Activated CD8-positive, alpha-beta memory T cell treated with anti-CD3 and anti-CD28 coated beads, Interleukin-2, amount 10 ng/mL, durations not matched to agents 7 days and 5 days (primary cell): ENCODE results near the gene KRTAP16-1. TPM values are rescaled to one million over a fixed set of nuclear protein-coding genes. Genes with fewer than 3 reads are reported as not detected.
"Not testable (repeated sequence)": the region's sequence is repeated elsewhere in the genome, so short reads cannot be mapped to it uniquely, and the experiment has no call there.

Source experiments
- ATAC-seq: fragments of 150-1000 bp; cut with Tn5 transposase; one replicate; pipeline ENCODE4 v1.10.0; 2021; ENCODE audit warnings: moderate library complexity
- CTCF ChIA-PET: fragments of 350-600 bp; sonication (Branson Sonifier 250); formaldehyde crosslinking; loops from one replicate; lab custom pipeline; 2021; ENCODE audit warnings: antibody characterized with exemption; lab: Charles Lee
- DNase-seq: peaks from one replicate; pipeline ENCODE4 v3.0.0-alpha.2; 2020
- H3K27ac Mint-ChIP-seq: one replicate; pipeline ENCODE4 v1.8.0; 2021; ENCODE audit warnings: mild to moderate bottlenecking, mixed read lengths
- H3K27me3 Mint-ChIP-seq: one replicate; pipeline ENCODE4 v1.8.0; 2021; ENCODE audit warnings: mixed read lengths
- H3K36me3 Mint-ChIP-seq: one replicate; pipeline ENCODE4 v1.8.0; 2021; ENCODE audit warnings: mild to moderate bottlenecking, mixed read lengths
- H3K4me1 Mint-ChIP-seq: one replicate; pipeline ENCODE4 v1.8.0; 2021; ENCODE audit warnings: mixed read lengths
- H3K4me3 Mint-ChIP-seq: one replicate; pipeline ENCODE4 v1.8.0; 2021; ENCODE audit warnings: mild to moderate bottlenecking, moderate library complexity, mixed read lengths
- H3K9me3 Mint-ChIP-seq: one replicate; pipeline ENCODE4 v1.8.0; 2022; ENCODE audit warnings: low read depth, mixed read lengths
- total RNA-seq, 2 experiments: library from RNA; stranded (reverse); gene quantifications; one replicate each; pipeline ENCODE4 v1.2.3, GENCODE V29; 2021

Gene KRTAP16-1
- total RNA-seq, 2 experiments from 2014 or later: not detected

DNA sequence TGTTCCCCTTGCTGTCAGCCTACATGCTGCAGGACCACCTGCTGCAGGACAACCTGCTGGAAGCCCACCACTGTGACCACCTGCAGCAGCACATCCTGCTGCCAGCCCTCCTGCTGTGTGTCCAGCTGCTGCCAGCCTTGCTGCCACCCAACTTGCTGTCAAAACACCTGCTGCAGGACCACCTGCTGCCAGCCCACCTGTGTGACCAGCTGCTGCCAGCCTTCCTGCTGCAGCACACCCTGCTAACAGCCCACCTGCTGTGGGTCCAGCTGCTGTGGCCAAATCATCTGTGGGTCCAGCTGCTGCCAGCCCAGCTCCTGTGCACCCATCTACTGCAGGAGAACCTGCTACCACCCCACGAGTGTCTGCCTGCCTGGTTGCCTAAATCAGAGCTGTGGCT, 37.8 kb downstream of the KRTAP16-1 start:
- H3K4me1 Mint-ChIP-seq, CTCF ChIA-PET, ATAC-seq, H3K36me3 Mint-ChIP-seq, DNase-seq, H3K4me3 Mint-ChIP-seq, H3K27ac Mint-ChIP-seq, H3K9me3 Mint-ChIP-seq, H3K27me3 Mint-ChIP-seq: not testable (repeated sequence)

- CTCF ChIA-PET: no interaction called here
- Mint-ChIP-seq H3K36me3 (no peaks in the 10 kb centered on the region), H3K27me3 (peaks cover 10% of the 10 kb centered on the region), H3K4me3 (no peak overlapping the region), H3K27ac (no peak overlapping the region), H3K9me3 (no peaks in the 10 kb centered on the region), H3K4me1 (no peaks in the 10 kb centered on the region)
- ATAC-seq: no peak
- DNase-seq: no peak
Measured at GRCh38 chr17:41267711-41268110, 41.4 kb downstream of the KRTAP16-1 start.

GRCh38 chr17:41265078-41265477, 44.0 kb downstream of the KRTAP16-1 start, which contains the start of gene KRTAP9-6:
Gene KRTAP9-6, plus strand, starts transcription at chr17:41265378. Its CDS starts 0 bp downstream, at chr17:41265378.
- H3K9me3 Mint-ChIP-seq: no peaks in the 10 kb centered on the region
- ATAC-seq (no peak), DNase-seq (no peak)
- CTCF ChIA-PET: no interaction called here
- peaks cover 34% of the 10 kb centered on the region for H3K27me3 Mint-ChIP-seq
- H3K36me3 Mint-ChIP-seq: no peaks in the 10 kb centered on the region
- no peak within 1 kb of the TSS for H3K4me3 Mint-ChIP-seq
- no peak within 1 kb of the TSS for H3K27ac Mint-ChIP-seq
- H3K4me1 Mint-ChIP-seq: no peaks in the 10 kb centered on the region

GRCh38 chr17:41264599-41264998, 44.5 kb downstream of the KRTAP16-1 start:
- DNase-seq (no peak), ATAC-seq (no peak)
- Mint-ChIP-seq H3K27ac (no peak overlapping the region), H3K4me3 (no peak overlapping the region), H3K27me3 (peaks cover 37% of the 10 kb centered on the region), H3K9me3 (no peaks in the 10 kb centered on the region), H3K4me1 (no peaks in the 10 kb centered on the region), H3K36me3 (no peaks in the 10 kb centered on the region)
- CTCF ChIA-PET: no interaction called here

- peaks cover 50% of the 10 kb centered on the region for H3K27me3 Mint-ChIP-seq
- CTCF ChIA-PET: interaction anchor here (0.6 kb wide), 1 partner anchor 27 kb away, joined by 3 read pairs; no protein-coding TSS in a partner anchor
- H3K4me1 Mint-ChIP-seq: no peaks in the 10 kb centered on the region
- DNase-seq (no peak), ATAC-seq (no peak)
- H3K27ac Mint-ChIP-seq: no peak overlapping the region
- no peaks in the 10 kb centered on the region for H3K9me3 Mint-ChIP-seq
- H3K4me3 Mint-ChIP-seq: no peak overlapping the region
- H3K36me3 Mint-ChIP-seq: no peaks in the 10 kb centered on the region
Measured at GRCh38 chr17:41263212-41263611, 45.9 kb downstream of the KRTAP16-1 start.

DNA sequence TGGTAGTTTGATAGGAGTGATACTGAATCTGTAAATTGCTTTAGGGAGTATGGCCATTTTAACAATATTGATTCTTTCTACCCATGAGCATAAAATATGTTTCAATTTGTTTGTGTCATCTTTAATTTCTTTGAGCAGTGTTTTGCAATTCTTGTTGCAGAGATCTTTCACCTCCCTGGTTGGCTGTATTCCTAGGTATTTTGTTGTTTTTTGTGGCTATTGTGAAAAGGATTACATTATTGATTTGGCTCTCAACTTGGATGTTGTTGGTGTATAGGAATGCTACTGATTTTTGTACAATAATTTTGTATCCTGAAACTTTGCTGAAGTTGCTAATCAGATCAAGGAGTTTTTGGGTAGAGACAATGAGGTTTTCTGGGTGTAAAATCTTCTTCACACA, 50.7 kb downstream of the KRTAP16-1 start:
- Mint-ChIP-seq H3K27ac (no peak overlapping the region), H3K9me3 (no peaks in the 10 kb centered on the region), H3K36me3 (no peaks in the 10 kb centered on the region), H3K27me3 (peaks cover 68% of the 10 kb centered on the region), H3K4me1 (no peaks in the 10 kb centered on the region), H3K4me3 (no peak overlapping the region)
- DNase-seq (no peak), ATAC-seq (no peak)
- CTCF ChIA-PET: no interaction called here

Other genes with a start within 250 kb of the KRTAP16-1 start
- not detected for gene KRTAP2-3, start 249.2 kb downstream of the KRTAP16-1 start, total RNA-seq
- gene KRTAP2-4, start 243.4 kb downstream of the KRTAP16-1 start, total RNA-seq: not detected
- gene KRTAP4-7, start 225.2 kb downstream of the KRTAP16-1 start, total RNA-seq: not detected
- not detected for gene KRTAP4-8, start 211.2 kb downstream of the KRTAP16-1 start, total RNA-seq
- not detected for gene KRTAP4-16, start 207.1 kb downstream of the KRTAP16-1 start, total RNA-seq
- gene KRTAP4-9, start 203.9 kb downstream of the KRTAP16-1 start, total RNA-seq: not detected
- not detected for gene KRTAP4-11, start 190.9 kb downstream of the KRTAP16-1 start, total RNA-seq
- not detected for gene KRTAP4-12, start 185.1 kb downstream of the KRTAP16-1 start, total RNA-seq
- gene KRTAP4-6, start 168.8 kb downstream of the KRTAP16-1 start, total RNA-seq: not detected
- gene KRTAP4-5, start 159.5 kb downstream of the KRTAP16-1 start, total RNA-seq: not detected
- gene KRTAP4-4, start 148.6 kb downstream of the KRTAP16-1 start, total RNA-seq: not detected
- gene KRTAP4-3, start 141.1 kb downstream of the KRTAP16-1 start, total RNA-seq: not detected
- not detected for gene KRTAP4-2, start 131.1 kb downstream of the KRTAP16-1 start, total RNA-seq
- not detected for gene KRTAP4-1, start 124.4 kb downstream of the KRTAP16-1 start, total RNA-seq
- gene KRTAP9-1, start 119.4 kb downstream of the KRTAP16-1 start, total RNA-seq: not detected
- gene KRTAP9-2, start 82.7 kb downstream of the KRTAP16-1 start, total RNA-seq: not detected
- gene KRTAP9-3, start 76.9 kb downstream of the KRTAP16-1 start, total RNA-seq: not detected
- gene KRTAP9-8, start 71.3 kb downstream of the KRTAP16-1 start, total RNA-seq: not detected
- gene KRTAP9-4, start 59.6 kb downstream of the KRTAP16-1 start, total RNA-seq: not detected
- not detected for gene KRTAP9-9, start 53.9 kb downstream of the KRTAP16-1 start, total RNA-seq
- not detected for gene KRTAP9-6, start 43.9 kb downstream of the KRTAP16-1 start, total RNA-seq
- not detected for gene KRTAP9-7, start 33.6 kb downstream of the KRTAP16-1 start, total RNA-seq
- not detected for gene KRTAP29-1, start 6.5 kb downstream of the KRTAP16-1 start, total RNA-seq
- gene KRTAP17-1, start 6.4 kb upstream of the KRTAP16-1 start, total RNA-seq: not detected
- gene KRT33A, start 41.5 kb upstream of the KRTAP16-1 start, total RNA-seq: not detected
- not detected for gene KRT33B, start 60.5 kb upstream of the KRTAP16-1 start, total RNA-seq
- gene KRT34, start 73.0 kb upstream of the KRTAP16-1 start, total RNA-seq: not detected
- not detected for gene KRT31, start 88.3 kb upstream of the KRTAP16-1 start, total RNA-seq
- not detected for gene KRT37, start 115.3 kb upstream of the KRTAP16-1 start, total RNA-seq
- gene KRT38, start 131.7 kb upstream of the KRTAP16-1 start, total RNA-seq: not detected
- gene KRT32, start 158.1 kb upstream of the KRTAP16-1 start, total RNA-seq: not detected
- not detected for gene KRT35, start 171.8 kb upstream of the KRTAP16-1 start, total RNA-seq
- gene KRT36, start 180.6 kb upstream of the KRTAP16-1 start, total RNA-seq: not detected
- gene KRT13, start 196.3 kb upstream of the KRTAP16-1 start, total RNA-seq: not detected
- not detected for gene KRT15, start 209.6 kb upstream of the KRTAP16-1 start, total RNA-seq
- not detected for gene KRT19, start 219.0 kb upstream of the KRTAP16-1 start, total RNA-seq